ENCODE results near the gene ARHGAP26.

- TF ChIP-seq CTCF (IDR thresholded peaks at IDR 0.05) (no peak), POLR2A (IDR thresholded peaks at IDR 0.05) (no peak)
Observed at GRCh38 chr5:143166090-143166489, 395.9 kb downstream of the ARHGAP26 start.

Measured in sigmoid colon (tissue), 3 donors.